Measurements from ENCODE around the gene CENPS. TPM values are rescaled to one million over a fixed set of nuclear protein-coding genes. Genes with fewer than 3 reads are reported as not detected.
A peak's percentile ranks its signal among the peaks of the same experiment; 100 is the strongest.

The CENPS gene
- total and polyA plus RNA-seq, 2 of the 13 experiments (the other 11 are each of a cell fraction or from before 2014, with no cell fraction given) = 3.3 to 22.0 TPM

DNA sequence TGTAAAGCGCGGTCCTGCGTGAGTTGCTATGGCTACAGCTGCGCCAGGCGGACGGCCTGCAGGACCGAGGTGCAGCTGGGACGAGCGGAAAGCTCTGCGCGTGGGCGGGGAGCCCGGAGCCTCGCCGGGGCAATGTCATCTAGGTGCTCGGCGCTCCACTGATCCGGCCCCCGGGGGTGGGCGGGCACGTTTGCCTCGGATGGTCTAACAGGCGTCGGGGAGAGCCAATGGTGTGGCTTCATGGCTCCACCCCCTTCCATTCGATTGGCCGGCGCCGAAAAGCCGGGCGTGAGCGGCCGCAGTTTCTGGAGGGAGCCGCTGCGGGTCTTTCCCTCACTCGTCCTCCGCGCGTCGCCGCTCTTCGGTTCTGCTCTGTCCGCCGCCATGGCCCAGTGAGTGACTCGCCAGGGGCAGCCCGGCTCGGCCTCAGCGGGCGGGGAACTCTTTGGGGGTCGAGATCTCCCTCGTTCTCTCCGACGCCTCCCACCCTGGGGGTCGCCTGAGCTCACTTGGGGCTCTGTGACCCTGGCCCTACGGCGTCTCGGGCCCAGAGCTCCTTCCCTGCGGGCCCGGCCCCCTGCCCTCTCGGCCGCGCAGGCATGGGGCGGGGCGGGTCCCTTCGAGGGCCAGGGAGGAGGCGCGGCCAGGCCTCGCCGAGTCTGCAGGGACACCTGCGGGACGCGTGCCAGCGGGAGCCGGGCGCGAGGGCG, 31.3 kb upstream of the CENPS start, which contains the start of gene PGD (continued):
- TF ChIP-seq ZNF543 (CRISPR knock-in tag; IDR thresholded peaks at IDR 0.05) (peak; percentile 82; the same call in 1 of the 2 replicates), HNRNPUL1 (IDR thresholded peaks at IDR 0.05; ENCODE audit: low read depth, low read length) (no peak; the same call in none of the 2 replicates), SALL1 (CRISPR knock-in tag; IDR thresholded peaks at IDR 0.05) (peak; percentile 71), TCF7L2 (IDR thresholded peaks at IDR 0.05; ENCODE audit: low read depth, low read length) (no peak), ZFX (CRISPR knock-in tag; IDR thresholded peaks at IDR 0.05; ENCODE audit: low read depth) (peak; percentile 98), BRCA1 (CRISPR knock-in tag; IDR thresholded peaks at IDR 0.05) (no peak), AGO2 (optimal IDR thresholded peaks at IDR 0.05; ENCODE audit: low read depth, low read length) (peak; percentile 92), SIN3B (IDR thresholded peaks at IDR 0.05; ENCODE audit: low read length) (peak; percentile 61), ZSCAN21 (CRISPR knock-in tag; IDR thresholded peaks at IDR 0.05; ENCODE audit: borderline replicate concordance) (peak; percentile 79), ZNF720 (CRISPR knock-in tag; IDR thresholded peaks at IDR 0.05) (no peak), ZNF253 (CRISPR knock-in tag; IDR thresholded peaks at IDR 0.05; ENCODE audit: borderline replicate concordance) (0 out of 2 replicates have a peak, but pooled peaks have one; percentile 42), TEAD3 (CRISPR knock-in tag; optimal IDR thresholded peaks at IDR 0.05; ENCODE audit: borderline replicate concordance) (peak; percentile 53), ZSCAN22 (CRISPR knock-in tag; IDR thresholded peaks at IDR 0.05) (no peak), GLI4 (CRISPR knock-in tag; IDR thresholded peaks at IDR 0.05; ENCODE audit: borderline replicate concordance) (peak; percentile 57; the same call in 1 of the 2 replicates), TAF15 (IDR thresholded peaks at IDR 0.05; ENCODE audit: low read depth, low read length, poor library complexity, severe bottlenecking) (peak; percentile 69), ZZZ3 (CRISPR knock-in tag; IDR thresholded peaks at IDR 0.05; ENCODE audit: borderline replicate concordance) (peak; percentile 46), ELF3 (CRISPR knock-in tag; IDR thresholded peaks at IDR 0.05) (peak; percentile 50)
- TF ChIP-seq, protein P1, sequence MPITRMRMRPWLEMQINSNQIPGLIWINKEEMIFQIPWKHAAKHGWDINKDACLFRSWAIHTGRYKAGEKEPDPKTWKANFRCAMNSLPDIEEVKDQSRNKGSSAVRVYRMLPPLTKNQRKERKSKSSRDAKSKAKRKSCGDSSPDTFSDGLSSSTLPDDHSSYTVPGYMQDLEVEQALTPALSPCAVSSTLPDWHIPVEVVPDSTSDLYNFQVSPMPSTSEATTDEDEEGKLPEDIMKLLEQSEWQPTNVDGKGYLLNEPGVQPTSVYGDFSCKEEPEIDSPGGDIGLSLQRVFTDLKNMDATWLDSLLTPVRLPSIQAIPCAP (CRISPR knock-in tag; IDR thresholded peaks at IDR 0.05; ENCODE audit: low read depth) = 0 out of 2 replicates have a peak, but pooled peaks have one; percentile 65
- TF ChIP-seq, protein P2, sequence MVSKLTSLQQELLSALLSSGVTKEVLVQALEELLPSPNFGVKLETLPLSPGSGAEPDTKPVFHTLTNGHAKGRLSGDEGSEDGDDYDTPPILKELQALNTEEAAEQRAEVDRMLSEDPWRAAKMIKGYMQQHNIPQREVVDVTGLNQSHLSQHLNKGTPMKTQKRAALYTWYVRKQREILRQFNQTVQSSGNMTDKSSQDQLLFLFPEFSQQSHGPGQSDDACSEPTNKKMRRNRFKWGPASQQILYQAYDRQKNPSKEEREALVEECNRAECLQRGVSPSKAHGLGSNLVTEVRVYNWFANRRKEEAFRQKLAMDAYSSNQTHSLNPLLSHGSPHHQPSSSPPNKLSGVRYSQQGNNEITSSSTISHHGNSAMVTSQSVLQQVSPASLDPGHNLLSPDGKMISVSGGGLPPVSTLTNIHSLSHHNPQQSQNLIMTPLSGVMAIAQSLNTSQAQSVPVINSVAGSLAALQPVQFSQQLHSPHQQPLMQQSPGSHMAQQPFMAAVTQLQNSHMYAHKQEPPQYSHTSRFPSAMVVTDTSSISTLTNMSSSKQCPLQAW (CRISPR knock-in tag; IDR thresholded peaks at IDR 0.05) = no peak; the same call in 1 of the 2 replicates
- TF ChIP-seq, protein P3, sequence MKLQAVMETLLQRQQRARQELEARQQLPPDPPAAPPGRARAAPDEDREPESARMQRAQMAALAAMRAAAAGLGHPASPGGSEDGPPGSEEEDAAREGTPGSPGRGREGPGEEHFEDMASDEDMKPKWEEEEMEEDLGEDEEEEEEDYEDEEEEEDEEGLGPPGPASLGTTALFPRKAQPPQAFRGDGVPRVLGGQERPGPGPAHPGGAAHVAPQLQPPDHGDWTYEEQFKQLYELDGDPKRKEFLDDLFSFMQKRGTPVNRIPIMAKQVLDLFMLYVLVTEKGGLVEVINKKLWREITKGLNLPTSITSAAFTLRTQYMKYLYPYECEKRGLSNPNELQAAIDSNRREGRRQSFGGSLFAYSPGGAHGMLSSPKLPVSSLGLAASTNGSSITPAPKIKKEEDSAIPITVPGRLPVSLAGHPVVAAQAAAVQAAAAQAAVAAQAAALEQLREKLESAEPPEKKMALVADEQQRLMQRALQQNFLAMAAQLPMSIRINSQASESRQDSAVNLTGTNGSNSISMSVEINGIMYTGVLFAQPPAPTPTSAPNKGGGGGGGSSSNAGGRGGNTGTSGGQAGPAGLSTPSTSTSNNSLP (IDR thresholded peaks at IDR 0.05; ENCODE audit: low read depth, low read length) = 0 out of 2 replicates have a peak, but pooled peaks have one; percentile 4
- TF ChIP-seq, protein P4, sequence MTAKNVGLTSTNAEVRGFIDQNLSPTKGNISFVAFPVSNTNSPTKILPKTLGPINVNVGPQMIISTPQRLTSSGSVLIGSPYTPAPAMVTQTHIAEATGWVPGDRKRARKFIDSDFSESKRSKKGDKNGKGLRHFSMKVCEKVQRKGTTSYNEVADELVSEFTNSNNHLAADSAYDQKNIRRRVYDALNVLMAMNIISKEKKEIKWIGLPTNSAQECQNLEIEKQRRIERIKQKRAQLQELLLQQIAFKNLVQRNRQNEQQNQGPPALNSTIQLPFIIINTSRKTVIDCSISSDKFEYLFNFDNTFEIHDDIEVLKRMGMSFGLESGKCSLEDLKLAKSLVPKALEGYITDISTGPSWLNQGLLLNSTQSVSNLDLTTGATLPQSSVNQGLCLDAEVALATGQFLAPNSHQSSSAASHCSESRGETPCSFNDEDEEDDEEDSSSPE (CRISPR knock-in tag; IDR thresholded peaks at IDR 0.05) = peak; percentile 18
- TF ChIP-seq, protein P5, sequence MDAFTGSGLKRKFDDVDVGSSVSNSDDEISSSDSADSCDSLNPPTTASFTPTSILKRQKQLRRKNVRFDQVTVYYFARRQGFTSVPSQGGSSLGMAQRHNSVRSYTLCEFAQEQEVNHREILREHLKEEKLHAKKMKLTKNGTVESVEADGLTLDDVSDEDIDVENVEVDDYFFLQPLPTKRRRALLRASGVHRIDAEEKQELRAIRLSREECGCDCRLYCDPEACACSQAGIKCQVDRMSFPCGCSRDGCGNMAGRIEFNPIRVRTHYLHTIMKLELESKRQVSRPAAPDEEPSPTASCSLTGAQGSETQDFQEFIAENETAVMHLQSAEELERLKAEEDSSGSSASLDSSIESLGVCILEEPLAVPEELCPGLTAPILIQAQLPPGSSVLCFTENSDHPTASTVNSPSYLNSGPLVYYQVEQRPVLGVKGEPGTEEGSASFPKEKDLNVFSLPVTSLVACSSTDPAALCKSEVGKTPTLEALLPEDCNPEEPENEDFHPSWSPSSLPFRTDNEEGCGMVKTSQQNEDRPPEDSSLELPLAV (CRISPR knock-in tag; conservative IDR thresholded peaks at IDR 0.05; ENCODE audit: low read depth) = 0 out of 2 replicates have a peak, but pooled peaks have one; percentile 81
